Activated CD4-positive, alpha-beta memory T cell treated with anti-CD3 and anti-CD28 coated beads for 36 hours (primary cell): ENCODE results near the gene DLG5. TPM values are rescaled to one million over a fixed set of nuclear protein-coding genes. Genes with fewer than 3 reads are reported as not detected.

Experiments used
- CTCF ChIA-PET: fragments of 350-600 bp; sonication (Branson Sonifier 250); formaldehyde crosslinking; loops from one replicate; lab custom pipeline; 2021; ENCODE audit warnings: antibody characterized with exemption, inconsistent platforms; lab: Charles Lee
- POLR2A ChIA-PET: fragments of 350-600 bp; sonication (Branson Sonifier 250); formaldehyde crosslinking; loops from one replicate; lab custom pipeline; 2021; ENCODE audit warnings: antibody characterized with exemption; lab: Charles Lee
- DNase-seq: peaks from one replicate; pipeline ENCODE4 v3.0.0-alpha.2; 2020
- H3K27ac Mint-ChIP-seq: one replicate; pipeline ENCODE4 v1.8.0; 2021; ENCODE audit warnings: mixed read lengths
- H3K27me3 Mint-ChIP-seq: one replicate; pipeline ENCODE4 v1.8.0; 2021; ENCODE audit warnings: mixed read lengths
- H3K36me3 Mint-ChIP-seq: one replicate; pipeline ENCODE4 v1.8.0; 2021; ENCODE audit warnings: mixed read lengths
- H3K4me1 Mint-ChIP-seq: one replicate; pipeline ENCODE4 v1.8.0; 2021; ENCODE audit warnings: low read depth, mixed read lengths
- H3K4me3 Mint-ChIP-seq: one replicate; pipeline ENCODE4 v1.8.0; 2021; ENCODE audit warnings: mild to moderate bottlenecking, mixed read lengths
- H3K9me3 Mint-ChIP-seq: one replicate; pipeline ENCODE4 v1.8.0; 2021; ENCODE audit warnings: mixed read lengths
- intact Hi-C: fragments of 100-400 bp; cut with micrococcal nuclease; formaldehyde crosslinking; loops from one replicate; pipeline ENCODE4 v1.15.1; 2023
- total RNA-seq, 2 experiments: library from RNA; stranded (reverse); gene quantifications; one replicate each; pipeline ENCODE4 v1.2.3, GENCODE V29; 2021

Gene DLG5
- total RNA-seq, 2 experiments from 2014 or later, result 2.6 to 2.9 TPM

- Mint-ChIP-seq H3K4me3 (no peak overlapping the region), H3K9me3 (no peaks in the 10 kb centered on the region), H3K27ac (no peak overlapping the region), H3K4me1 (no peaks in the 10 kb centered on the region), H3K27me3 (no peaks in the 10 kb centered on the region), H3K36me3 (no peaks in the 10 kb centered on the region)
- ChIA-PET POLR2A (no interaction called here), CTCF (interaction anchor here (1.7 kb wide), 1 partner anchor 13 kb away, joined by 5 read pairs; no protein-coding TSS in a partner anchor)
- no peak for DNase-seq
- intact Hi-C loops, result no loop called here
Measured at GRCh38 chr10:77850620-77851231, 75.8 kb downstream of the DLG5 start.

DNA sequence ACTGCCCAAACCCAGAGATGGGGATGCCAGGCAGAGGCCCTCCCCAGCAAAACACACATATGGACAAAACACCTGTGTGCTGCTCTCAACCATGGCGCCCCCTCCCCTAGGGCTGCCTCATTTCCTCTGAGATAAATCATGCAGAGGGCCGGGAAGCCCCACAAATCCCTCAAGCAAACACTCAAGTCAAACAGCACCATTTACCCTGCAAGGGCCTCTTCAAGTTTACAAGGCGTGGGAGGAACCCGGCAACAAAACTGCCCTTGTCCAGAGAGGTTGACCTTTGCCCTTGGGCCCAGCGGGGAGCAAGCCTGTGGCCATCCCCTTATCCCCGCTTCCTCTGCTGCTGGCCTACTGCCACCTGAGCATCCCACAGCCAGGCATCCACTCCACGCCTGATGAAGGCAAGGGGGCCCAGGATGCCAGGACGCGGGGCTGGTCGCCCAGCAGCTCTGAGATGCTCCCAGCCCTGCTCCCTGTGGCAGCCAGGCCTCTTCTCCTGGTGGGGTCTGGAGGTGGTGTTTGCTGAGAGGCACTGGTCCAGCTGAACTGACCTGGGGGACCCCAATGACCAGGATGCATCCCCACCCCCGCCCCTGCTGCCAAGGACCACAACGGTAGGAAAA is 77.4 kb downstream of the DLG5 start:
- Mint-ChIP-seq H3K4me3 (no peak overlapping the region), H3K9me3 (no peaks in the 10 kb centered on the region), H3K27me3 (no peaks in the 10 kb centered on the region), H3K27ac (no peak overlapping the region), H3K4me1 (no peaks in the 10 kb centered on the region), H3K36me3 (no peaks in the 10 kb centered on the region)
- intact Hi-C loops, result no loop called here
- peak; percentile 27 for DNase-seq
- ChIA-PET POLR2A (no interaction called here), CTCF (no interaction called here)

- CTCF ChIA-PET, result interaction anchor here (0.6 to 1.9 kb wide), 13 partner anchors 10 to 664 kb away, joined by 3 to 22 read pairs (median 4); partner anchors contain the start of gene RPS24
- intact Hi-C loops, result no loop called here
Measured at GRCh38 chr10:77846718-77847311, 79.7 kb downstream of the DLG5 start.

GRCh38 chr10:77845451-77845850 is 81.1 kb downstream of the DLG5 start:
- POLR2A ChIA-PET, result no interaction called here
- no peaks in the 10 kb centered on the region for H3K36me3 Mint-ChIP-seq
- H3K27ac Mint-ChIP-seq, result no peak overlapping the region
- no peak overlapping the region for H3K4me3 Mint-ChIP-seq
- intact Hi-C loops, result no loop called here
- H3K9me3 Mint-ChIP-seq, result no peaks in the 10 kb centered on the region
- H3K27me3 Mint-ChIP-seq, result no peaks in the 10 kb centered on the region
- CTCF ChIA-PET, result interaction anchor here (1.0 kb wide), 1 partner anchor 9 kb away, joined by 4 read pairs; no protein-coding TSS in a partner anchor
- no peaks in the 10 kb centered on the region for H3K4me1 Mint-ChIP-seq
- DNase-seq, result no peak

More at GRCh38 chr10:77846718-77847311, 79.7 kb downstream of the DLG5 start:
- DNase-seq, result peak; percentile 74
- POLR2A ChIA-PET, result interaction anchor here (0.7 to 1.3 kb wide), 2 partner anchors 10 to 69 kb away, joined by 4 to 5 read pairs; no protein-coding TSS in a partner anchor
- Mint-ChIP-seq H3K4me1 (no peaks in the 10 kb centered on the region), H3K27ac (no peak overlapping the region), H3K36me3 (no peaks in the 10 kb centered on the region), H3K4me3 (no peak overlapping the region), H3K9me3 (no peaks in the 10 kb centered on the region), H3K27me3 (no peaks in the 10 kb centered on the region)

DNA sequence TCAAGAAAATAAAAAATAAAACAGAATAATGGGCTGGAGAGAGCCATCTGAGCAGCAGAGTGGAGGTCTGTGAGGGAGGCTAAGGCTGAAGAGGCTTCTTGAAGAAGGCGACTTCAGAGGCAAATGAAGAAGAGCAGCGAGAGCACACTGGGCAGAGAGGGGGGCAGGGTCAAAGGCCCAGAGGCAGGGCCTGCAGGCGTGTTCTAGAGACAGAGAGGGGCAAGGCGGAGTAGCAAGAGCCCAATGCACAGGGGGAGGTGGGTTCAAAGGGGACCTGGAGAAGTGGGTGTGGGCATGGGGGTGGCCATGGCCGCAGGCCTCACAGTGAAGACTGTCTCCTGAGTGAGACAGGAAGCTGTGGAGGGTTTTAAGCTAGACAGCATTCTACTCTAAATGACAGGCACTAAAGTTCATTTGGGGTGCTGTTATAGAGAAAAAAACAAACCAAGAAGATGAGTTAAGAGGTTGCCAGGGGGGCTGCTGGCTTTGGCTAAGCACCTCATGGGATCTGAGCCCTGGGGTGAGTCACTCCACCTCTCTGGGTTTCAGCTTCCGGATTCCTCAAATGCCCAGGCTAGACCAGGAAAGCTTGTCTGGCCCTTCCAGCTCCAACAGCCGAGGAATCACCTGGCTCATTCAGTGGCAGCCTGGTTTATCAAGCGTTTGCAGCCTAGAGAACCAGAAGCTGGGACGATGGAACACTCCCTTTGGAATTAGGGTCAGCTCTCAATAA is 81.7 kb downstream of the DLG5 start:
- intact Hi-C loops, result no loop called here
- no peaks in the 10 kb centered on the region for H3K36me3 Mint-ChIP-seq
- ChIA-PET POLR2A (no interaction called here), CTCF (interaction anchor here (1.0 kb wide), 1 partner anchor 8 kb away, joined by 4 read pairs; no protein-coding TSS in a partner anchor)
- no peak overlapping the region for H3K4me3 Mint-ChIP-seq
- DNase-seq, result no peak
- H3K27ac Mint-ChIP-seq, result no peak overlapping the region
- no peaks in the 10 kb centered on the region for H3K27me3 Mint-ChIP-seq
- no peaks in the 10 kb centered on the region for H3K4me1 Mint-ChIP-seq
- H3K9me3 Mint-ChIP-seq, result no peaks in the 10 kb centered on the region

DNA sequence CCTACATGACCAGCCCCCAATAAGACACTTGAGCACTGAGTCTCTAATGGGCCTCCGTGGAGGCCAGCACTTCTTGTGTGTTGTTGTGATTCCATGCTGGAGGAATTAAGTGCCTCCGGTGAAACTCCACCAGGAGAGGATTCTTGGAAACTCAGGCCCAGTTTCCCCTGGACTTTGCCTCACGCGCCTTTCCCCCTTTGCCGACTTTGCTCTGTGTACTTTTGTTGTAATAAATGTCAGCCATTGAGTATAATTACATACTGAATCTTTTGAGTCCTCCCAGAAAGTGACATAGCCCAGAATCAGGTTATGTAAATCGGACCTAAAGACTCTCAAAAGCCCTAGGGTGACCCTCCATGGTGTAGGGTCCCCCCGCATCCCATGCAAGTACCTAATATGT is 82.4 kb downstream of the DLG5 start:
- Mint-ChIP-seq H3K9me3 (no peaks in the 10 kb centered on the region), H3K27me3 (no peaks in the 10 kb centered on the region), H3K36me3 (no peaks in the 10 kb centered on the region), H3K27ac (no peak overlapping the region), H3K4me3 (no peak overlapping the region), H3K4me1 (no peaks in the 10 kb centered on the region)
- CTCF ChIA-PET, result no interaction called here
- POLR2A ChIA-PET, result no interaction called here
- intact Hi-C loops, result no loop called here
- DNase-seq, result no peak

DNA sequence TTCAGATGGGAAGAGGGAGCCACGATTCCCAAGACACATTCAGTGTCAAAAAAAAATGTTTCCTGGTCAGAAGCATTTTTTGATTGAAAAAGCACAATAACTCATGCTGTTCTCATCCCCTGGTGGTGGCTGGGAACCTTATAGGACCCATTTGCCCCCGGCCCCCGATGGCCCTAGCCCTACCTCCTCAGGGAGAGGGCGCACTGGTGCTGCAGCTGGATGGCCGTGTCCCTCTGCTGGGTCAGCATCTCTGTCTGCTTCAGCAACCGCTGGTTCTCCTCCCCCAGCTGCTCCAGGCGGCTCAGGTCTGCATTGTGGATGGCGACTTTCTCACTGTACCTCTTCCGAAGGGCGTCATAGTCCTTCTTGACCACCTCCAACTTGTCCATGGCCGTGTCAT is 83.3 kb downstream of the DLG5 start:
- Mint-ChIP-seq H3K9me3 (no peaks in the 10 kb centered on the region), H3K27me3 (no peaks in the 10 kb centered on the region), H3K4me1 (no peaks in the 10 kb centered on the region), H3K4me3 (no peak overlapping the region), H3K36me3 (no peaks in the 10 kb centered on the region), H3K27ac (no peak overlapping the region)
- ChIA-PET CTCF (no interaction called here), POLR2A (no interaction called here)
- DNase-seq, result no peak
- intact Hi-C loops, result no loop called here

DNA sequence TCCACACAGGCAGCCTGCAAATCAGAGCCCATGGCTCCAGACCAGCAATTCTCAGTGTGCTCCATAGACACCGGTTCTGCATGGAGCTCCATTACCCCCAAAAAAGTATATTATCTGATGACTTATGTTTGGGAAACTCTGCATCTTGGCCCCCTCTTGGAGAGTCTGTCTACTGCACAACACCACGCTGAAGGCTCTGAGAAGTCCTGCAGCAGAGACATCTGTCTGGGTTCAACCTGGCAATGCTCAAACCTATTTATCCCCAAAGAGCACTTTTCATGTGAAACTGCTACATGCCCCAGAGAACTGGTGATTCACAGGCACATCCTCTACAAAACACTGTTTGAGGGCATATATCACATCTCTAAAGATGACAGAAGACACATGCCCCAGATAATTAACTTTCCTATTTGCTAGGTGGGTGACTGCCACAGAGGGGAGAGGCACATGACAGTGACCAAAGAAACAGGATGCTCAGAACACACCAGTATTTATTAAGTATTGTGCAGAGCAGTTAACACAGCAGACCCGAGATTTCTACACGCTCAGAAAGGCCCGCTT is 83.8 kb downstream of the DLG5 start:
- intact Hi-C loops, result no loop called here
- DNase-seq, result no peak
- Mint-ChIP-seq H3K4me3 (no peak overlapping the region), H3K4me1 (no peaks in the 10 kb centered on the region), H3K27me3 (no peaks in the 10 kb centered on the region), H3K9me3 (no peaks in the 10 kb centered on the region), H3K36me3 (no peaks in the 10 kb centered on the region), H3K27ac (no peak overlapping the region)
- ChIA-PET POLR2A (no interaction called here), CTCF (interaction anchor here (0.6 to 1.1 kb wide), 2 partner anchors 9 to 10 kb away, joined by 3 to 4 read pairs; no protein-coding TSS in a partner anchor)

DNA sequence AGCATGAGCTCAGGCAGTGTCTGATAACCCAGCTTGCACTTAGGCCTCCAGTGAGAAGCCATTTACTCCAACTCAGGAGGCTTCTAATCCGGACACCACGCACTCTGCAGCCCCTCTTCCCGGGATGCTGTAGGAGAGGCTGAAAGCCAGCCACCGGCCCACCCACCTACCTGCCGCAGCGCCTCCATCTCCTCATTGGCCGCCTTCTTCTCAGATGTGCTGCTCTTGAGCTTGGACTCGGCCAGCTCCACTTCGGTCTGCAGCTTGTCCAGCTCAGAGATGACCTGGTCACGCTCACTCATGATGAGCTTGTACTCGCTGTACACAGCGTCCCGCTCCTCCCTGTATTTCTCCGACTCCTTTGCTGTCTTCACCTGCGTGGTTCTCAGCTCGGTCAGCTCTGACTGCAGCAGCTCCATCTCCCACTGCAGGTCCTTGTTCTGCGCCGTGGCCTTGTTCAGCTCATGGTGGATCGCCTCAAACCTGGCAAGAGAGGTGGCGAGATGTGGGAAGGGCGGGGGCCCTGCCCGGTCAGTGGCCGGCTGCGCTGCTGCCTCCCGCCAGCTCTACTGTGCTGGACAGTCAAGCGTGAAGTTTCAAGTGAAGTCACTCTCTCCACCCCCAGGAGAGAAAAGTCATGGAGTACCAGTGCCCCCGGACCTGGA is 84.7 kb downstream of the DLG5 start:
- CTCF ChIA-PET, result interaction anchor here (1.1 to 6.1 kb wide), 2 partner anchors 9 to 128 kb away, joined by 4 to 76 read pairs; no protein-coding TSS in a partner anchor
- no peak overlapping the region for H3K4me3 Mint-ChIP-seq

GRCh38 chr10:77840636-77841035 is 85.9 kb downstream of the DLG5 start:
- Mint-ChIP-seq H3K9me3 (no peaks in the 10 kb centered on the region), H3K4me1 (peaks cover 11% of the 10 kb centered on the region), H3K4me3 (no peak overlapping the region), H3K27ac (no peak overlapping the region), H3K27me3 (no peaks in the 10 kb centered on the region), H3K36me3 (no peaks in the 10 kb centered on the region)
- no peak for DNase-seq
- intact Hi-C loops, result no loop called here
- ChIA-PET POLR2A (no interaction called here), CTCF (interaction anchor here (6.1 kb wide), 1 partner anchor 127 kb away, joined by 76 read pairs; no protein-coding TSS in a partner anchor)

More for the DNA sequence above, 84.7 kb downstream of the DLG5 start:
- DNase-seq, result no peak
- Mint-ChIP-seq H3K4me1 (peaks cover under 1% of the 10 kb centered on the region), H3K27ac (no peak overlapping the region), H3K36me3 (no peaks in the 10 kb centered on the region), H3K9me3 (no peaks in the 10 kb centered on the region), H3K27me3 (no peaks in the 10 kb centered on the region)
- intact Hi-C loops, result no loop called here
- POLR2A ChIA-PET, result no interaction called here

DNA sequence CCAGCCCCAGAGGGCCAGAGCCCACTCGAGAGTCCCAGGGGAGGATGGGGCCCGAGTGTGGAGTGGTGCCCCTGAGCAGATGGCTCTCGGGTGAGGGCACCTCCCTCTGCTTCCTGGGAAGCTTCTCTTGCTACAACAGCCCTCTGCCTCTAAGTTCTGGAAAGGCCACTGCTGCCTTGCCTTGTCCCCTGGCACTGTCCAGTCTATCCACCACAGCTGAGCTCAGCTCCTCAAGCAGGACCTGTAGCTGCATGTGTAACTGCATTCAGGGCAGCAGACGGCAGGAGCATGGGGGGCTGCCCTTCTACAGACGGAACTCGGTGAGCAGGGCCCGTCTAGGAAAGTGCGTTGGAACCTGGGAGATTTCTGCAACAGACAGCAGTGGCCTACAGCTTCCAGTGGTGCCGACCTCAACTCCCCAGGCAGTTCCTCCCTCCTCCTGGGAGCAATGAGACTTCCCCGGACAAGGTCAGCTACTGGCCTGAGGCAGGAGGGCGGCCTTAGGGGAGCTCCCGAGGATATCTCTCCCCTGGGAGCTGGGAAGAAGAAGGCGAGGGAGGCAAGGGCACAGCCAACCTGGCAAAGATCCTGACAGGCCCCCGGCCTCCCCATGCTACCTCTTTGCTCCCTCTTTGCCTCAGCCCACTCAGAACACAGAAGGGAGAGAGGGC is 88.5 kb downstream of the DLG5 start:
- CTCF ChIA-PET, result interaction anchor here (1.1 to 6.1 kb wide), 6 partner anchors 9 to 124 kb away, joined by 4 to 76 read pairs (median 15); no protein-coding TSS in a partner anchor
- H3K27me3 Mint-ChIP-seq, result no peaks in the 10 kb centered on the region
- H3K36me3 Mint-ChIP-seq, result no peaks in the 10 kb centered on the region
- no peak overlapping the region for H3K4me3 Mint-ChIP-seq
- DNase-seq, result no peak
- peaks cover 15% of the 10 kb centered on the region for H3K4me1 Mint-ChIP-seq
- intact Hi-C loops, result loop anchor here (1.0 kb wide), 3 partner anchors 119 to 465 kb away; no protein-coding TSS in a partner anchor
- H3K9me3 Mint-ChIP-seq, result no peaks in the 10 kb centered on the region
- POLR2A ChIA-PET, result no interaction called here
- H3K27ac Mint-ChIP-seq, result no peak overlapping the region
